GM18861 (cell line): ENCODE data around the gene RPRD1B.

ENCODE experiments used
- ATAC-seq: cut with Tn5 transposase; IDR thresholded peaks from one replicate; pipeline ENCODE4 v1.9.1; 2021; ENCODE audit not compliant: unreplicated experiment

Gene RPRD1B

GRCh38 chr20:38067717-38068365 lies 34.3 kb downstream of the RPRD1B start:
- no peak for ATAC-seq

DNA sequence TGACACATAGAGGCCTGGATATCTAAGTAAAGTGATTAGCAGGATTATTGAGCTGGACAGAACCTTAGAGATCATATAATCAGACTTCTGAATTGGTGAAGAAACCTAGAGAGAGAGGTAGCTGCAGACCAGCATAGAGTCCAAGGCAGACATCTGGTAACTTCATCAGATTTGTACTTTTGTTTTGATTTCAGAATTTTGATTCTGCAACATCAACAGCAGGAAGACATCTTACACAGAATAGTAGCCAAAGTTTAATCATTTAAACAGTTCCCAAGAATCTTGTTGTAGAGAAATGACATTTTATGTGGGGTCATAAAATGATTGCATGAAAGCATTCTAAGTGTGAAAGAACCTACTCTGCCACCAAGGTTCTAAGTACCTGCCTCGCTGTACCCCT lies 39.4 kb downstream of the RPRD1B start:
- ATAC-seq: no peak

GRCh38 chr20:38073307-38074071 lies 39.9 kb downstream of the RPRD1B start:
- ATAC-seq: no peak

DNA sequence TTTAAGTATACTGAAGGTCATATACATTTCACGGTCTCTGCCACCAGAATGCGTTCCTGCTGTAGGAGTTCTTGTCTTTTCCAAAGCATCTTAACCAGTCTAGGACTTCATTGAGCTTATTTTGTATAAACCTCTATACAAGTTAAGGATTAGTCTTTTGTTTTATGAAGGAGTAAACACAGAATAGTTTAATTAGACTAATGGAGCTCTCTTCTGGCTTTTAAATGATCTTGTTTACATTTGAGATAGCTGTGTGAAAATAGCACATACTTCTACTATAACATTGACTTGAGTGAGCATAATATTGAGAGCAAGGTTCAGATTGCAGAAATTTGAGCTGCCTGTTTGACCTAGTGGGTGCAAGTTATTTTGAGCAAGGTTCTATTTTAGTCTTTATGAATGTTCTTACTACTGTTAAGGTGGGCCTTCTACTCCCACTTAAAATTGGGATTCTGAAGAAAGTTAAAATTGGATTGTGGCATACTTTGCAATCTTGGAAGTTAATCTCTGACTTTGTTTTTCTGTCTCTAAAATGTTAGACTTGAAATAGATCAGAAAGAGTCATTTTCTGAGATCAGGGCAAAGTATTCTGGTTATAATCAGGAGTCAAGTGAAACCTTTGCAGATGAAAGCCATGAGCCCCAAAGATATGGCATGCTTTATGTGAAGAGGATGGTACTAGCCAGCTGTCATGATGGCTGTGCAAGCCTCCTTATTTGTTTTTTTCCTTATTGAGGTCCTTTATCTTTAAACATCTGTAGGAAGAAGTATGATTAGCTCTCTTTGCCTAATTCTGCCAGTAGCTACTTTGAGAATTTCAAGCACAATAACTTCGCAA lies 41.8 kb downstream of the RPRD1B start:
- ATAC-seq: no peak

DNA sequence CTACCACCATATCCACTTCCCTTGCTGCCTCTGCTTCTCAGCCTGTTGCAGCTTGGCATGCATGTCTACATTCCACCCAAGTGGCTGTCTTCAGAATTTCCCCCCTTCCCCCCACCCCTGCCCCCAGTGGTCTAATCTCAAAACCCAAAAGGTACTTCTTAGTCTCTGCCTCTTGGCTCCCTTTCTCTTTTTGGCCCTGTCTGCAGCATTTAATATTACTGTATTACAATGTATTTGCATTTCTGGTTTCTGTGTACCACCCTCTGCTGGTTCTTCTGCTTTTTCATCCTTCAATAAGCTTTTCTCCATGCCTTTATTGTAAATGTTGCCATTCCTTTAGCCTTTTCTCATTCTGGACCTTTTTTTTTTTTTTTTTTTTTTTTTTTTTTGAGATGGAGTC lies 43.0 kb downstream of the RPRD1B start:
- ATAC-seq: no peak

DNA sequence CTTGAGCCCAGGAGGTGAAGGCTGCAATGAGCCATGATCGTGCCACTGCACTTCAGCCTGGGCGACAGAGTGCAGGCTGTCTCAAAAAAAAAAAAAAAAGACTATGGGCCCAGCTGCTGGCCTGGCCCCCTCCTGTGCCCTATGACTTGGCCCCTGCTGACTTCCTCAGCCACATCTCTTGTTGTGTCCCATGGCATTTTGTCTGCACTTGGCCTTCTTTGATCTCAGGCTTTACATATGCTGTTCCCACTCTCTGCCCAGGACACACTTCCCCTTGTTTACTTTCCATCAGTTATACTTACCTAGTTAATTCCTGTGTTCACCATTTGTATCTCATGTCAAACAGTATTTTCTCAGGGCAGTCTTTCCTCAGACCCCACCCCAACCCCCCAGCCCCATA lies 44.5 kb downstream of the RPRD1B start:
- ATAC-seq: no peak

- ATAC-seq: no peak
Observed at GRCh38 chr20:38079353-38079752, 45.8 kb downstream of the RPRD1B start.

DNA sequence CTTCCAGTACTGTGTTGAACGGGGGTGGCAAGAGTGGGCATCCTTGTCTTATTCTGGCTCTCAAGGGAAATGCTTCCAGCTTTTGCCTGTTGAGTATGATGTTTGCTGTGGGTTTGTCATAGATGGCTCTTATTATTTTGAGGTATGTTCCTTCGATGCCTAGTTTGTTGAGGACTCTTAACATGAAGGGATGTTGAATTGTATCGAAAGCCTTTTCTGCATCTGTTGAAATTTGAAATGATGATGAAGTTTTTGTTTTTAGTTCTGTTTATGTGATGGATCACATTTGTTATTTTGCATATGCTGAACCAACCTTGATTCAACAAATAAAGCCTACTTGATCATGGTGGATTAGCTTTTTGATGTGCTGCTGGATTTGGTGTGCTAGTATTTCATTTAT lies 48.0 kb downstream of the RPRD1B start:
- ATAC-seq: no peak

DNA sequence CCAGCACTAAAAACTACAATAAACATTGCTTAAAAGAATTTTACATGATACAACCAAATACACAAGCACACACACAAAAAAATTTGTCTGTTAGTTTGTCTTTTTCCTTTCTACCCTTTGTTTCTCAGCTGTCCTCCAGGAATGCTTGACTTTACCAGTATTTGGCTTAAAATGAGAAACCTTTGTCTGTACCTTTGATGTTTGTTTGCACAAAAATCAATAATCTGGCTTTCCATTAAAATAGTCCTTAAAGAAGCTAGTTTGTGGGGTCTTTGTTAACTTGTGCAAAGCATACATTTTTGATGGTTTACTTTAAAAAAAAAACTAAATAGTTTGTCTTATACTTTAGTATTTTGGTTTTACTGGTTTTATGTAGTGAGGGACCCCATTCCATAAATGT lies 49.3 kb downstream of the RPRD1B start:
- ATAC-seq: no peak

DNA sequence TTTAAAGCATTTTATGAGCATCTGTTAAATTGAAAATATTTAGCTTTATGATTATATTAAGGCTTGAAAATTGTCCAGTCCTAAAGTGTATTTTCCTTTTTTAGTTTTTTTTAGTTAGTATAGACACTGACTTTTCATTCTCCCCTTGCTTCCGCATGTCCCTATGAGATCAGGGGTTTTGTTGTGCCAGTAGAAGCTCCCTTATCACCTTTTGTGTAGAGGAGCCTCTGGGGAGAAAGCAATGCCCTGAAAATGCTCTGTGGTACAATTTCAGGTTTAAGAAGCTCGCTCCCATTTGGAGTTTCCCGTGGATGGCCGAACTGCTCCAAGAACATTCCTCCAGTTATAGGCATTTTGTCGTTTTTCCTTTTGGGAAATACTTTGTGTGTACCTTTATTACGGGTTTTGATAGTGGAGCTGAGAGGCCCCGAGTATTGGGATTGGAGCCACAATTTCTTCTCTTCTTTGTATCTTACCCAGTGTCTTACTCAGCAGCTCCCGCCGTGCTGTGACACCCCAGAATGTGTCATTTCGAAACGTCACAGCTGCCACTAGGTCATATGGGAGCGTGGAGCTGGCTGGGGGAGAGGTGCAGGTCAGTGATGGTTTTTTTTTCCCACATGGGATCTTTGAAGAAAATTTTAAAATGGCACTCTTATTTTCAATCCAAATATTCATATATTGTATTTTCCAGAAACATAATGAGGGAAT lies 49.9 kb downstream of the RPRD1B start:
- ATAC-seq: no peak

DNA sequence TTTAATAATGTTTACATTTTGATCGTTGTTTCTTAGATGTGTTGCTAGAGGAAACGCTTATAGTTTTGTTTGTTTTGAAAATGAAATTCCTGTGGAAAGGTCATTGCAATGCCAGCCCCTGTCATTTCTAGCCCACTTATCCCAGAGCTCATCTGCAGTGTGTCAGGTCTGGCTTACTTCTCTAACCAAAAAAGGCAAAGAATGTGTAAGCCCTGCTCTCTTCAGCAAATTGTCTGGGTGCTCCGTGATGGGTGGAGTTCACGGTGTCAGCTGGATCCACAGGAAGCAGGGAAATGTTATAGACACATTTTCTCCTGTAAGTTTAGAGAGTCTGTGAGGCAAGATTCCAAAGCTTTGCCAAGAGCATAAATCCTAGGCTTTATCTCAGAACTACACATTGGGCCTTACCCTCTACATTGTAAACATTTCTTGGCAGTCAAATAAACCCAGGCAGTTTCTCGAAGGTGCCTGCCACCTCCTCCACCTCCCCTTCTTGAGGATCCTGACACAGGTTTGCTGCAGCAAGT lies 50.9 kb downstream of the RPRD1B start:
- no peak for ATAC-seq

- no peak for ATAC-seq
Observed at GRCh38 chr20:38085026-38085425, 51.5 kb downstream of the RPRD1B start.

- ATAC-seq: no peak
Observed at GRCh38 chr20:38089500-38089899, 56.0 kb downstream of the RPRD1B start.

DNA sequence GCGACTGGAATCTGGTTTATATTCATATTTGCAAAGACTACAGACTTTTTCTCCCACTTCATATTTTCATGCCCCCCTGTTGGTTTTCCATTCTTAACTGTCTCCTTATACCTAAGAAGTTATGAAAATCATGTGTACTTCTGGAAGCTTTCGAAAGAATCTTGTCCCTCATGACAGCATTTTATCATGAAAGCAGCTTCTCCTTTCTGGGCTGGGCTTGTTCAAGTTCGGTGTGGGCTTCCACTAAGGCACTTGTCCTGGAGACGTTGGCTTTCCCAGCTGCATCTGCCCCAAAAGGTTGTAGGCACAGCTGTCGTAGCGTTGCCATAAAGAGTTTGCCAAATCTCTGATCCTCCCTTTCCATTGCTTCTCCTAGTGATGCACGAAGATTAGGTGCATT lies 56.5 kb downstream of the RPRD1B start:
- no peak for ATAC-seq

DNA sequence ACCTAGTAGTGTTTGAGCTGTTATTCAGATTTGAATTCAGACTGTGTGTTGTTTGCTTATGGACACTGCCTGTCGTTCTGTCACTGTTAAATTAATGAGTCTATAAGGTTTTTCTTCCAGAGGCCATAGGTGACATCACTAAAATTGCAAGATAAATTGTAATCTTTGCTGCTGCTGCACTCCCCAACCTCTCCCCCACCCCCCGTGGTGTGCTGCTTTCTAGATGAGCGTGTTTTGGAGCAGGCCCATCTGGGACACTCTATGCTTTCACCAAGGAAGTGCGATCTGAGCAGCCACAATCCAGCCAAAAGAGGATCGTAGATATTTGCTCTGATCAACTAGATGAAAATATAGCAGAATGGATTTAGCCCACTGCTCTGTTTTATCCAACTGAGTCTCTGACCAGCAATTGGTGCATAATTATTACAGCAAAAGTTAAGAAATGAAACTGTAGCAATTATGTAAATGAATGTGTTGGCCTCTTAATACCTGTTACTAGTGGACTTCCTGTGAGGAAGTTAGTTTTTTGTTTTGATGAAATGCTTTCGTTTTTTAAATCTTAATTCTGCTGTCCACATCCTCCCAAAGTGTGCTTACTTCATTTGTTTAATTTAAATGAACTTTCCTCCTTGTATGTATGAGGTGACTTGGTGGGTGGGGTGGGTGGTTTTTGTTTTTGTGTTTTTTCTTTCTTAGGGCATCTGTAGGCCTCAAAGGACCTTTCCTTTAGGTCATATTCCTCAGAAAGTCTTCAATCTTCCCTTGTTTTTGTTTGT lies 58.1 kb downstream of the RPRD1B start:
- peak; percentile 36 for ATAC-seq

GRCh38 chr20:38092260-38092857 lies 58.8 kb downstream of the RPRD1B start:
- ATAC-seq: peak; percentile 28

GRCh38 chr20:38092915-38093314 lies 59.4 kb downstream of the RPRD1B start:
- ATAC-seq: no peak

DNA sequence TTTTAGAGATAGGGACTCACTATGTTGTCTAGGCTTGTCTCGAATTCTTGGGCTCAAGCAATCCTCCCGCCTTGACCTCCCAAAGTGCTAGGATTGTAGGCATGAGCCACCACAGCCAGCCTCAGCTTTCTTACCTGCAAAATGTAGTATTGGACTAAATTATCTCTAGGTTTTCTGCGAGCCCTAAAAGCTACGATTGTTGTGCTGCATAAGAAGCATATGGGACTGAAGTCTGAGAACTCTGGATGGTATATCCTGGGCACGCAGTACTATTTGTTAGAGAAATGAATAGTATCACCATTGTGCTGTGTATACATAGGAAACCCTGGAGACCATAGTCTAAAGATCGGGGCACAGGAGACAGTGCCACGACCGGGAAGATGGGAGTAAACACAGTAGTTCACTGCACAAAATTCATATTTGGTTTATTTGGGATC lies 60.1 kb downstream of the RPRD1B start:
- no peak for ATAC-seq

GRCh38 chr20:38094373-38094891 lies 60.9 kb downstream of the RPRD1B start:
- ATAC-seq: peak; percentile 54
